22Rv1 (cell line): ENCODE results near the gene DNAJC16.
"Not testable (repeated sequence)": the region's sequence is repeated elsewhere in the genome, so short reads cannot be mapped to it uniquely, and the experiment has no call there.

Experiments used
- CTCF ChIP-seq: fragments of 450-650 bp; IDR thresholded peaks from 2 replicates; pipeline ENCODE4 v1.5.1; 2017; ENCODE audit warnings: mild to moderate bottlenecking
- ZFX ChIP-seq: fragments of 450-650 bp; IDR thresholded peaks from 2 replicates; pipeline ENCODE4 v1.6.1; 2017; ENCODE audit warnings: antibody characterized with exemption, borderline replicate concordance

GRCh38 chr1:15491010-15491409 lies 35.6 kb upstream of the DNAJC16 start:
- not testable (repeated sequence) for TF ChIP-seq CTCF, ZFX
